ENCODE data around the gene MSH5. TPM values are rescaled to one million over a fixed set of nuclear protein-coding genes. Genes with fewer than 3 reads are reported as not detected.

The MSH5 gene
- total RNA-seq, 3 donors from 2014 or later (not counting 1 experiment from before 2014, with no cell fraction given), result 28.2 to 44.6 (median 43.7) TPM

- peak overlapping the region; percentile 97 for H3K4me3 Mint-ChIP-seq
- Histone ChIP-seq H3K4me1 (ENCODE audit: control insufficient read depth, insufficient read depth, low read length) (peaks cover 65% of the 10 kb centered on the region), H3K4me3 (ENCODE audit: low read length) (peak overlapping the region; percentile 75), H3K27ac (ENCODE audit: low read length) (peak overlapping the region; percentile 64), H3K27me3 (ENCODE audit: control insufficient read depth, insufficient read depth, low read length) (no peaks in the 10 kb centered on the region), H3K36me3 (ENCODE audit: control insufficient read depth, insufficient read depth, low read length) (peaks cover 49% of the 10 kb centered on the region), H3K9me3 (ENCODE audit: control insufficient read depth, insufficient read depth, low read length) (no peaks in the 10 kb centered on the region)
- H3K9me3 Mint-ChIP-seq, result no peaks in the 10 kb centered on the region
- TF ChIP-seq CTCF (IDR thresholded peaks at IDR 0.05), result peak; percentile 93
- H3K27ac Mint-ChIP-seq, result peak overlapping the region; percentile 90 to 91
- ATAC-seq (peak; percentile 69 to 83 (median 74)), DNase-seq (peak; percentile 81 to 90)
- intact Hi-C loops (cut with micrococcal nuclease), result loop anchor here (1.0 kb wide), 1 partner anchor 40 kb away; no protein-coding TSS in a partner anchor
- WGBS (ENCODE audit: insufficient coverage), result under 1% methylated on average over 28 of the region's 29 CpGs
- H3K4me1 Mint-ChIP-seq, result peaks cover 52 to 72% of the 10 kb centered on the region in 2 donors
- H3K36me3 Mint-ChIP-seq, result peaks cover 16% of the 10 kb centered on the region
- no peaks in the 10 kb centered on the region for H3K27me3 Mint-ChIP-seq (ENCODE audit: low read depth in 2 of 2)
Measured at GRCh38 chr6:31729515-31729978, 10.3 kb upstream of the MSH5 start.

- Mint-ChIP-seq H3K27me3 (ENCODE audit: low read depth in 2 of 2) (no peaks in the 10 kb centered on the region), H3K36me3 (peaks cover 16% of the 10 kb centered on the region), H3K4me1 (peaks cover 56 to 77% of the 10 kb centered on the region in 2 donors), H3K4me3 (peak overlapping the region; percentile 97), H3K9me3 (no peaks in the 10 kb centered on the region), H3K27ac (peak overlapping the region; percentile 90 to 91)
- peaks cover 49% of the 10 kb centered on the region for H3K36me3 ChIP-seq (ENCODE audit: control insufficient read depth, insufficient read depth, low read length)
- intact Hi-C loops (cut with micrococcal nuclease), result loop anchor here (1.0 to 10.0 kb wide), 3 partner anchors 39 to 185 kb away; partner anchors contain the start of genes ATP6V1G2, DDX39B and NFKBIL1
- DNase-seq (peak; percentile 75 to 83), ATAC-seq (peak; percentile 42 to 67 (median 63))
- H3K9me3 ChIP-seq (ENCODE audit: control insufficient read depth, insufficient read depth, low read length), result no peaks in the 10 kb centered on the region
- H3K4me3 ChIP-seq (ENCODE audit: low read length), result peak overlapping the region; percentile 75
- H3K27ac ChIP-seq (ENCODE audit: low read length), result peak overlapping the region; percentile 64
- peaks cover 68% of the 10 kb centered on the region for H3K4me1 ChIP-seq (ENCODE audit: control insufficient read depth, insufficient read depth, low read length)
- no peak for TF ChIP-seq CTCF (IDR thresholded peaks at IDR 0.05)
- H3K27me3 ChIP-seq (ENCODE audit: control insufficient read depth, insufficient read depth, low read length), result no peaks in the 10 kb centered on the region
- 5% methylated on average over 43 of the region's 46 CpGs for WGBS (ENCODE audit: insufficient coverage)
Measured at GRCh38 chr6:31729979-31730630, 9.7 kb upstream of the MSH5 start.

GRCh38 chr6:31730631-31731086 is 9.1 kb upstream of the MSH5 start:
- DNase-seq (no peak), ATAC-seq (no peak)
- Histone ChIP-seq H3K27ac (ENCODE audit: low read length) (peak overlapping the region; percentile 64), H3K36me3 (ENCODE audit: control insufficient read depth, insufficient read depth, low read length) (peaks cover 49% of the 10 kb centered on the region), H3K27me3 (ENCODE audit: control insufficient read depth, insufficient read depth, low read length) (no peaks in the 10 kb centered on the region), H3K4me3 (ENCODE audit: low read length) (no peak overlapping the region), H3K9me3 (ENCODE audit: control insufficient read depth, insufficient read depth, low read length) (no peaks in the 10 kb centered on the region), H3K4me1 (ENCODE audit: control insufficient read depth, insufficient read depth, low read length) (peaks cover 68% of the 10 kb centered on the region)
- peaks cover 57 to 80% of the 10 kb centered on the region in 2 donors for H3K4me1 Mint-ChIP-seq
- WGBS (ENCODE audit: insufficient coverage), result 90% methylated on average over 11 of the region's 11 CpGs
- no peaks in the 10 kb centered on the region for H3K9me3 Mint-ChIP-seq
- no peaks in the 10 kb centered on the region for H3K27me3 Mint-ChIP-seq (ENCODE audit: low read depth in 2 of 2)
- TF ChIP-seq CTCF (IDR thresholded peaks at IDR 0.05), result no peak
- intact Hi-C loops (cut with micrococcal nuclease), result loop anchor here (1.0 to 10.0 kb wide), 2 partner anchors 100 to 186 kb away; partner anchors contain the start of genes ATP6V1G2, DDX39B and NFKBIL1
- H3K27ac Mint-ChIP-seq, result peak overlapping the region; percentile 90 to 91
- H3K36me3 Mint-ChIP-seq, result peaks cover 14% of the 10 kb centered on the region
- peak overlapping the region; percentile 97 for H3K4me3 Mint-ChIP-seq
